Activated T-cell treated with anti-CD3 and anti-CD28 coated beads, Interleukin-2, amount 50 U/mL, for 4 hours (primary cell): ENCODE results near the gene KRT36. TPM values are rescaled to one million over a fixed set of nuclear protein-coding genes. Genes with fewer than 3 reads are reported as not detected.

Experiments used
- ATAC-seq, 2 donors: fragments of 200-7000 bp; cut with Tn5 transposase; one replicate each; pipeline ENCODE4 v1.10.0; 2021
- DNase-seq: peaks from one replicate; pipeline ENCODE4 v3.0.0-alpha.2; 2020
- H3K27me3 Mint-ChIP-seq: one replicate; pipeline ENCODE4 v1.8.0; 2021; ENCODE audit warnings: low read depth, mixed read lengths
- H3K36me3 Mint-ChIP-seq: one replicate; pipeline ENCODE4 v1.8.0; 2022; ENCODE audit warnings: mixed read lengths; ENCODE audit not compliant: insufficient read depth
- H3K4me1 Mint-ChIP-seq: one replicate; pipeline ENCODE4 v1.8.0; 2021; ENCODE audit warnings: low read depth, mixed read lengths
- H3K4me3 Mint-ChIP-seq: one replicate; pipeline ENCODE4 v1.8.0; 2021; ENCODE audit warnings: mild to moderate bottlenecking, moderate library complexity, mixed read lengths
- H3K9me3 Mint-ChIP-seq: one replicate; pipeline ENCODE4 v1.8.0; 2021; ENCODE audit warnings: mixed read lengths
- total RNA-seq, 3 donors: library from RNA; stranded (reverse); gene quantifications; one replicate each; pipeline ENCODE4 v1.2.1, GENCODE V29; 2021

KRT36 gene
- total RNA-seq, 3 donors from 2014 or later = not detected

- Mint-ChIP-seq H3K4me1 (peaks cover 10% of the 10 kb centered on the region), H3K4me3 (no peak overlapping the region), H3K36me3 (no peaks in the 10 kb centered on the region), H3K9me3 (no peaks in the 10 kb centered on the region), H3K27me3 (no peaks in the 10 kb centered on the region)
- ATAC-seq (no peak), DNase-seq (no peak)
These were observed 10.0 kb upstream of the KRT36 start for GRCh38 chr17:41499714-41500113.

- DNase-seq (no peak), ATAC-seq (no peak)
- Mint-ChIP-seq H3K4me1 (peaks cover 10% of the 10 kb centered on the region), H3K9me3 (no peaks in the 10 kb centered on the region), H3K36me3 (no peaks in the 10 kb centered on the region), H3K4me3 (no peak overlapping the region), H3K27me3 (no peaks in the 10 kb centered on the region)
These were observed 8.6 kb upstream of the KRT36 start for GRCh38 chr17:41498276-41498675.

- H3K27me3 Mint-ChIP-seq = no peaks in the 10 kb centered on the region
- DNase-seq (peak; percentile 35), ATAC-seq (peak; percentile 95 to 99)
- H3K4me1 Mint-ChIP-seq = peaks cover 10% of the 10 kb centered on the region
- H3K9me3 Mint-ChIP-seq = no peaks in the 10 kb centered on the region
- H3K36me3 Mint-ChIP-seq = no peaks in the 10 kb centered on the region
- H3K4me3 Mint-ChIP-seq = no peak overlapping the region
These were observed 7.2 kb upstream of the KRT36 start for GRCh38 chr17:41496803-41497484.

GRCh38 chr17:41494524-41494923 is 4.8 kb upstream of the KRT36 start:
- Mint-ChIP-seq H3K36me3 (no peaks in the 10 kb centered on the region), H3K4me3 (no peak overlapping the region), H3K27me3 (no peaks in the 10 kb centered on the region), H3K4me1 (peaks cover 20% of the 10 kb centered on the region), H3K9me3 (no peaks in the 10 kb centered on the region)
- no peak for ATAC-seq
- DNase-seq = no peak

- H3K4me3 Mint-ChIP-seq = no peak overlapping the region
- H3K4me1 Mint-ChIP-seq = peaks cover 20% of the 10 kb centered on the region
- H3K9me3 Mint-ChIP-seq = no peaks in the 10 kb centered on the region
- H3K36me3 Mint-ChIP-seq = no peaks in the 10 kb centered on the region
- DNase-seq (no peak), ATAC-seq (no peak)
- no peaks in the 10 kb centered on the region for H3K27me3 Mint-ChIP-seq
These were observed 3.1 kb upstream of the KRT36 start for GRCh38 chr17:41492771-41493170.

GRCh38 chr17:41492351-41492750 is 2.6 kb upstream of the KRT36 start:
- H3K36me3 Mint-ChIP-seq = no peaks in the 10 kb centered on the region
- H3K4me1 Mint-ChIP-seq = peaks cover 20% of the 10 kb centered on the region
- H3K27me3 Mint-ChIP-seq = no peaks in the 10 kb centered on the region
- no peak for DNase-seq
- H3K9me3 Mint-ChIP-seq = no peaks in the 10 kb centered on the region
- no peak for ATAC-seq
- no peak overlapping the region for H3K4me3 Mint-ChIP-seq

- H3K4me3 Mint-ChIP-seq = no peak overlapping the region
- peaks cover 11% of the 10 kb centered on the region for H3K4me1 Mint-ChIP-seq
- DNase-seq = no peak
- peaks cover under 1% of the 10 kb centered on the region for H3K27me3 Mint-ChIP-seq
- H3K36me3 Mint-ChIP-seq = no peaks in the 10 kb centered on the region
- no peaks in the 10 kb centered on the region for H3K9me3 Mint-ChIP-seq
- no peak for ATAC-seq
These were observed 1.8 kb upstream of the KRT36 start for GRCh38 chr17:41491476-41491875.

GRCh38 chr17:41490000-41490990 is 585 bp upstream of the KRT36 start:
- Mint-ChIP-seq H3K9me3 (no peaks in the 10 kb centered on the region), H3K4me3 (no peak overlapping the region), H3K4me1 (peaks cover 9% of the 10 kb centered on the region), H3K27me3 (peaks cover 5% of the 10 kb centered on the region), H3K36me3 (no peaks in the 10 kb centered on the region)
- DNase-seq (no peak), ATAC-seq (no peak)

GRCh38 chr17:41486809-41487530 is 2.7 kb downstream of the KRT36 start:
- Mint-ChIP-seq H3K27me3 (peaks cover 7% of the 10 kb centered on the region), H3K9me3 (no peaks in the 10 kb centered on the region), H3K4me3 (no peak overlapping the region), H3K36me3 (no peaks in the 10 kb centered on the region), H3K4me1 (peaks cover 9% of the 10 kb centered on the region)
- no peak for ATAC-seq
- peak; percentile 20 for DNase-seq

- DNase-seq (no peak), ATAC-seq (no peak)
- Mint-ChIP-seq H3K4me1 (peaks cover 9% of the 10 kb centered on the region), H3K27me3 (peaks cover 7% of the 10 kb centered on the region), H3K9me3 (no peaks in the 10 kb centered on the region), H3K36me3 (no peaks in the 10 kb centered on the region), H3K4me3 (no peak overlapping the region)
These were observed 3.4 kb downstream of the KRT36 start for GRCh38 chr17:41486316-41486715.

- DNase-seq (no peak), ATAC-seq (no peak)
- H3K4me1 Mint-ChIP-seq = peaks cover 3% of the 10 kb centered on the region
- H3K36me3 Mint-ChIP-seq = no peaks in the 10 kb centered on the region
- H3K27me3 Mint-ChIP-seq = peaks cover 7% of the 10 kb centered on the region
- no peak overlapping the region for H3K4me3 Mint-ChIP-seq
- no peaks in the 10 kb centered on the region for H3K9me3 Mint-ChIP-seq
These were observed 4.5 kb downstream of the KRT36 start for GRCh38 chr17:41484920-41485904.

GRCh38 chr17:41483991-41484826 is 5.5 kb downstream of the KRT36 start:
- H3K27me3 Mint-ChIP-seq = peaks cover 7% of the 10 kb centered on the region
- no peaks in the 10 kb centered on the region for H3K4me1 Mint-ChIP-seq
- H3K36me3 Mint-ChIP-seq = no peaks in the 10 kb centered on the region
- no peak overlapping the region for H3K4me3 Mint-ChIP-seq
- no peaks in the 10 kb centered on the region for H3K9me3 Mint-ChIP-seq
- ATAC-seq (no peak), DNase-seq (no peak)

GRCh38 chr17:41483531-41483930 is 6.2 kb downstream of the KRT36 start:
- DNase-seq = no peak
- no peak overlapping the region for H3K4me3 Mint-ChIP-seq
- H3K9me3 Mint-ChIP-seq = no peaks in the 10 kb centered on the region
- peaks cover 7% of the 10 kb centered on the region for H3K27me3 Mint-ChIP-seq
- ATAC-seq = no peak
- H3K36me3 Mint-ChIP-seq = no peaks in the 10 kb centered on the region
- no peaks in the 10 kb centered on the region for H3K4me1 Mint-ChIP-seq
